Hippocampal formation (tissue), 2 donors: Measurements from ENCODE around the gene GMEB2.
"Not testable (repeated sequence)": the region's sequence is repeated elsewhere in the genome, so short reads cannot be mapped to it uniquely, and the experiment has no call there.

Source experiments
- DNase-seq, 2 donors: peaks; one replicate each; lab custom pipeline; 2025; lab: John Stamatoyannopoulos, UW

The GMEB2 gene

GRCh38 chr20:63560333-63560805, 66.5 kb downstream of the GMEB2 start:
- no peak for DNase-seq

GRCh38 chr20:63559485-63560332, 67.2 kb downstream of the GMEB2 start:
- not testable (repeated sequence) for DNase-seq

GRCh38 chr20:63558804-63559484, 68.0 kb downstream of the GMEB2 start:
- no peak for DNase-seq

GRCh38 chr20:63557481-63557891, 69.4 kb downstream of the GMEB2 start:
- no peak for DNase-seq

GRCh38 chr20:63556873-63557478, 69.9 kb downstream of the GMEB2 start:
- DNase-seq = no peak

- no peak for DNase-seq
Measured at GRCh38 chr20:63555661-63556381, 71.1 kb downstream of the GMEB2 start.

- no peak for DNase-seq
Measured at GRCh38 chr20:63554361-63555278, 72.3 kb downstream of the GMEB2 start.

- no peak for DNase-seq
Measured at GRCh38 chr20:63553933-63554290, 73.0 kb downstream of the GMEB2 start, which contains the start of gene FNDC11. FNDC11 (plus strand) TSS chr20:63554159; CDS start chr20:63555664, 1,505 bp downstream.

- no peak for DNase-seq
Measured at GRCh38 chr20:63553251-63553932, 73.5 kb downstream of the GMEB2 start.

- no peak for DNase-seq
Measured at GRCh38 chr20:63552481-63553249, 74.2 kb downstream of the GMEB2 start.

GRCh38 chr20:63551068-63551467, 75.8 kb downstream of the GMEB2 start:
- no peak for DNase-seq

GRCh38 chr20:63549679-63550282, 77.1 kb downstream of the GMEB2 start:
- no peak for DNase-seq

GRCh38 chr20:63549019-63549418, 77.9 kb downstream of the GMEB2 start:
- no peak for DNase-seq

- DNase-seq = no peak
Measured at GRCh38 chr20:63548542-63548941, 78.4 kb downstream of the GMEB2 start.

- no peak for DNase-seq
Measured at GRCh38 chr20:63547725-63548480, 79.0 kb downstream of the GMEB2 start, which contains the start of gene SRMS. SRMS (minus strand) TSS chr20:63547749; CDS start chr20:63547463, 286 bp downstream.

GRCh38 chr20:63546956-63547724, 79.8 kb downstream of the GMEB2 start:
- DNase-seq = no peak

- DNase-seq = no peak
Measured at GRCh38 chr20:63546256-63546955, 80.5 kb downstream of the GMEB2 start.
